ENCODE results near the gene FSTL4.

The FSTL4 gene

DNA sequence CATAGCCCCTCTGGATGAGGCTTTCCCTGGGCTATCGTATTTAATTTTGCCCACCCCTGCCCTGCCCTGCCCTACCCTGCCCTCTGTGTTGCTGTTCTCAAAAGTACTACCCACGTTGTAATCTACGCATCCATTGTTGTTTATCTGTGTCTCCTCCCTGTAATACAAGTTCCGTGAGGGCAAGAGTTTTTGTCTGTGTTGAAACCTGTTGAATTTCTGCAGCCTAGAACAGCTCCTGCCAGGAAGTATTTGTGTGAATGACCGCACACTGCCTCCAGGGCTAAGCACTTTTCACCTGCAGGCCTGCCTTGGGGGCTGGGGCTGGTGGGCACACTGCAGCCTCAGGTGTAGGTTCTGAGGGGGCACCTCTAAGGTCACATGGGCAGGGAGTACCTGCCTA, 315.7 kb downstream of the FSTL4 start:
- Mint-ChIP-seq H3K27me3 (no peaks in the 10 kb centered on the region), H3K9me3 (no peaks in the 10 kb centered on the region), H3K4me3 (no peak overlapping the region), H3K36me3 (no peaks in the 10 kb centered on the region), H3K4me1 (no peaks in the 10 kb centered on the region), H3K27ac (no peak overlapping the region)
- ATAC-seq (ENCODE audit: low read depth) (no peak), DNase-seq (ENCODE audit: low spot score in 2 of 2) (no peak)

DNA sequence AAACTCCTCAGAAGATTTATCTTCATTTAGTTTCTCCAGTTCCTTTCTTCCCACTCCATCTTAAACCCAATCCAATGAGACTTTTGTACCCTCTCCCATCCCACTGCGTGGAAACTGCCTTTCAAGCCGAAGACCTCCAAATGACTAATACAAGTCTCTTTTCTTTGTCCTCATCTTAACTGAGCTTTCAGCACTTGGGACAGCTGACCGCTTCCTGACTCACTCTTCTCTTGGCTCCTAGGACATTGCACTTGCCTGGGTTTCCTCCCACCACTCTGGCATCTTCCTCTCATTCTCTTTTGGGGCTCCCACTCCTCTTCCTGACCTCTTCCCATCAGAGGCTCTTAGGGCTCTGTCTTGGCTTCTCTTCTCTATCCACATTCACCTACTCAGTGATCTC, 316.8 kb downstream of the FSTL4 start:
- ATAC-seq (ENCODE audit: low read depth) (no peak), DNase-seq (ENCODE audit: low spot score in 2 of 2) (no peak)
- no peaks in the 10 kb centered on the region for H3K27me3 Mint-ChIP-seq
- no peaks in the 10 kb centered on the region for H3K36me3 Mint-ChIP-seq
- H3K4me1 Mint-ChIP-seq: no peaks in the 10 kb centered on the region
- H3K4me3 Mint-ChIP-seq: no peak overlapping the region
- H3K9me3 Mint-ChIP-seq: no peaks in the 10 kb centered on the region
- no peak overlapping the region for H3K27ac Mint-ChIP-seq

DNA sequence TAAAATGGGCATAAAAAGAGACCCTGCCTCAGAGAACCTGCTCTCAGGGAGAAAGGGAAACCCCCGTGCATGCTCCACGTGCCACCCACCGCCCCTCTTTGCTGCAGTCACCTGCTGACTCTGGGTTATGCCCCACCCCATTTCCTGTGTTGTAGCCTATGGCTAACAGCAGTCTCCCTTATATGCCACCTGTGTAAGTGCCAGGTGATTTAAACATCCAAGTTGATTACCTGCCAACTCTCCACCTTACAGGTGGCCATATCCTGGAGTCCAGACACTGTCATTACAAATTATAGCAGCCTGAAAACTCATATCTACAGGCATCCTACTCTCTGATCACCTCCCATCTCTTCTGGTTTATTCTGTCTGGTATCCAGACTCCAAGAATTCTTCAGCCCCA, 318.0 kb downstream of the FSTL4 start:
- no peak overlapping the region for H3K4me3 Mint-ChIP-seq
- no peaks in the 10 kb centered on the region for H3K36me3 Mint-ChIP-seq
- H3K27ac Mint-ChIP-seq: no peak overlapping the region
- H3K4me1 Mint-ChIP-seq: no peaks in the 10 kb centered on the region
- no peak for DNase-seq (ENCODE audit: low spot score in 2 of 2)
- no peaks in the 10 kb centered on the region for H3K9me3 Mint-ChIP-seq
- no peaks in the 10 kb centered on the region for H3K27me3 Mint-ChIP-seq
- no peak for ATAC-seq (ENCODE audit: low read depth)

DNA sequence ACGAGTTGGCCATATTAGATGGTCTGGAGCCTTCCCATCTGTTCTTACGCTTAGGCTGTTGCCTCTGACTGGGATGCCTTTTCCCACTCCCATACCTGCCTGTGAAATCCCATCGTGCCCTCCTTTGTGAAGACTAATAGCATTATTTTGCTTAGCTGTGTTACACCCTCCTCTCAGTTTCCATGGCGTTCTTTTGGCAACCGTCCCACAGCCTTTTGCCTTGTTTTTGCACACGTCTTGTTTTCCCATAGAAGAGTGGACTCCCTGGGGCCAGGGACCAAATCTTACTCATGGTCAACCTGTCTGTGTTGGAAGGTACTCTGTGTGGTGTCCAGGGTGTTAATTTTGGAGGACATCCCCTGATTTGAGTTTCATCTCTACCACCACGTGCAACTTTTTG, 318.4 kb downstream of the FSTL4 start:
- Mint-ChIP-seq H3K36me3 (no peaks in the 10 kb centered on the region), H3K4me1 (no peaks in the 10 kb centered on the region), H3K27ac (no peak overlapping the region), H3K4me3 (no peak overlapping the region), H3K9me3 (no peaks in the 10 kb centered on the region), H3K27me3 (no peaks in the 10 kb centered on the region)
- DNase-seq (ENCODE audit: low spot score in 2 of 2) (no peak), ATAC-seq (ENCODE audit: low read depth) (no peak)

DNA sequence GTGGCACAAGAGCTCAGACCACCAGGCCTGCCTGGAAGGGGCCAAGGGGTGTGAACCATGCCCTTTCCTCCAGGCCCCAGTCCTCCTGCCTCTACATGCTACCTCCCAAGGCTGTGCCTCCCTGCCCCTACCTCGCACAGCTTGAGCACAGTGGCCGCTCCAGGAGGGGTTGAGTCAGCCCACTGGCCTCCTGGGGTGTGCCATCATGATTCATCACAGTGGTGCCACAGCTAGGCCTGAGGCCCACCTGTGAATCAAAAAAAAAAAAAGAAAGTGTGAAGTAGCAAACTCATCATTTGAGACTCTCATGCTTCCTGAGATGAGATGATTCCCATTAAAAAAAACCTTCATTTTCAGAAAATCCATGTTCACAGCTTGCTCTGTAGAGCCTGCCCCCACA, 320.0 kb downstream of the FSTL4 start:
- no peaks in the 10 kb centered on the region for H3K36me3 Mint-ChIP-seq
- no peak overlapping the region for H3K27ac Mint-ChIP-seq
- H3K27me3 Mint-ChIP-seq: no peaks in the 10 kb centered on the region
- H3K9me3 Mint-ChIP-seq: no peaks in the 10 kb centered on the region
- no peak overlapping the region for H3K4me3 Mint-ChIP-seq
- no peaks in the 10 kb centered on the region for H3K4me1 Mint-ChIP-seq
- DNase-seq (ENCODE audit: low spot score in 2 of 2) (no peak), ATAC-seq (ENCODE audit: low read depth) (no peak)

DNA sequence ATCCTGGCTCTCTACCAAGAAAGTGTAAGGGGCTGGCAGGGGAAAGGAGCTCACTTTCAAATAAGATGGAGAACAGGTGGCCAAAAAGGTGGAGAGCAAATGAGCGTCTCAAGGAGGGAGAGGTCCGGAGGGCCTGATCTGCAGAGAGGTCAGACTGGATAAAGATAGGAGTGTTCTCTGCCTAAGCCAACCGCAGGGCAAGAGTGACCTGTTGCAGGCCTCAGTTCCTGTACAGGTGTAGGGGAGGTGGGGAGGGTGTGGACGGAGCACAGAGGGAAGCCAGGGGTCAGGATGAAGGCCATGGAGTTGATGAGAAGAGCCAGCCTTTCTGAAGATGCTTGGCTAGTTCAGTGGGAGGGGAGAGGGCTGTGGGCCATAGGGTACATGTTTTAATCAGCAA, 320.8 kb downstream of the FSTL4 start:
- Mint-ChIP-seq H3K4me3 (no peak overlapping the region), H3K9me3 (no peaks in the 10 kb centered on the region), H3K27me3 (no peaks in the 10 kb centered on the region), H3K27ac (no peak overlapping the region), H3K36me3 (no peaks in the 10 kb centered on the region), H3K4me1 (no peaks in the 10 kb centered on the region)
- no peak for DNase-seq (ENCODE audit: low spot score in 2 of 2)
- ATAC-seq (ENCODE audit: low read depth): no peak

DNA sequence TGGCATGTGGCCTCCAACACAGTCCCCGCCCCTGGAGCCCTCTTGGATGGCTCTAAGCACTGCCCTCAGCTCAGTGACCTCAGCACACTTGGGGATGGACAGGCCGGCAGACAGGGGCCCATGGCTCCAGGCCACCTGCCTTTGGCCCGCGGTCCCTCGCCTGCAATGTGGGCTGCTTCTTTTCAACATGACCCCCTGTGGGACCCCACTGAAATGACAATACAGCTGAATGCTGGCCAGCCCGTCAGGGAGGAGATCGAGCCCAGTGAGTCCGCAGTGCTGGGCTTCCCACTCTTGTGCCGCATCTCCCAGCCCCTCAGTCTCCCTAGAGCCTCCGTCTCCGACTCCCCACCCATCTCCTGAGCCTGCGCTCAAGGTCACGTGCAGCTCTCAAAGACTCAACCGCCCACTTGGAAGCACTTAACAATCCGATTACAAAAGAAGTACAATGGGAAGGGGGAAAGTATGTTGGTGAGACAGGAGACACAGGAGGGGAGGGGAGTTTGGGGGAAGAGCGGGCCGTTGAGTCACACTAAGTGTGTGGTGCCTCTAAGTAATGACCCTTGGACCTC, 321.6 kb downstream of the FSTL4 start:
- H3K9me3 Mint-ChIP-seq: no peaks in the 10 kb centered on the region

DNA sequence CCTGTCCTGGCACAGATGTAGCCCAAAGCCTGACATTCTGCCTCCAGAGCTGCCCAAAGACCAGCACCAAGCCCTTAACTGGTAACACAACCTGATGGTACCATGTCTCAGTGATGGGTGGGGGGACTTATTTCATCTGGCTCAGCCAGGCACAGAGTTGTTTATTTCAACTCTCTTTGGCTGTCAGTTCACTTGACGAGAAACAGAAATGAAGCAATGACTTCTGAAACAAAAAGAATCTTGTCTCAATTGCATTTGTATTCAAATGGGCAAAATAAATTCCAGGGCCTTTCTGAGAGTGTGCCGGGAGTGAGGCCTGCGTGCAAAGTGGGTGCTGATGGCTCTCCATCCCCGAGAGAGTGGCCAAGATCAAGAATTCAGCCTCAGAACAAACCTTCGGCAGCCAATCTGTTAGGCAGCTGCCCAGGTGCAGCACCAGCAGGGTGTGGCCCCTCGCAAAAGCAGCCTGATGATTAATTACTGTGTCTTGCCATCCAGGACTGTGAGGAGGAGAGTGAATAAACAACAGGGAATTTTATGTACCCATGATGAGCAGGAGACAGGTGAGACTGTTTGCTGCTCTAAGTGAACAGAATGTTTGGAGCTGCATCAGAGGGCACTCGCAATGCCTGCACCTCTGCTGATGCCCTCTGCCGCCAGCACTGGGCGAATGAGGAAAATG, 322.5 kb downstream of the FSTL4 start:
- H3K4me3 Mint-ChIP-seq: no peak overlapping the region
- H3K9me3 Mint-ChIP-seq: no peaks in the 10 kb centered on the region
- no peak overlapping the region for H3K27ac Mint-ChIP-seq
- ATAC-seq (ENCODE audit: low read depth) (no peak), DNase-seq (ENCODE audit: low spot score in 2 of 2) (no peak)
- H3K27me3 Mint-ChIP-seq: no peaks in the 10 kb centered on the region
- H3K4me1 Mint-ChIP-seq: no peaks in the 10 kb centered on the region
- no peaks in the 10 kb centered on the region for H3K36me3 Mint-ChIP-seq

More for the DNA sequence above, 321.6 kb downstream of the FSTL4 start:
- DNase-seq (ENCODE audit: low spot score in 2 of 2): no peak
- Mint-ChIP-seq H3K4me3 (no peak overlapping the region), H3K27me3 (no peaks in the 10 kb centered on the region), H3K4me1 (no peaks in the 10 kb centered on the region), H3K36me3 (no peaks in the 10 kb centered on the region), H3K27ac (no peak overlapping the region)
- no peak for ATAC-seq (ENCODE audit: low read depth)

DNA sequence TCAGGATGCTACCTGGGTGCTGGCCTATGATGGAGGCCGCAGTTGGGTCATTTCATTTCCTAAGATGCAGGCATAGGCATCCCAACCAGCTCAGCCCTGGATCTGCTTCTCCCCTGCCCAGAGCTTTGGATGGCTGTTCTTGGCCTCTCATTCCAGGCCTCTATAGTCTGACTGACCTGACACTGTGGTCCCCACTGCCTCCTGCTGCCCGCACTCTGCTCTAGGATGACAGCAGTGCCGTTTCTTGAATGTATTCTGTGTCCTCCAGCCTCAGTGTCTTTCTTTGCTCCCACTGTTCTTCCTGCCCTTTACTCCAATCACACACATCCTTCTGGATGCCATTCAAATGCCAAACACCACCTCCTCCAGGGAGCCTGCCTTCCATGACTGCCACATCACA, 324.8 kb downstream of the FSTL4 start:
- Mint-ChIP-seq H3K4me1 (no peaks in the 10 kb centered on the region), H3K4me3 (no peak overlapping the region), H3K27ac (no peak overlapping the region), H3K9me3 (no peaks in the 10 kb centered on the region), H3K36me3 (no peaks in the 10 kb centered on the region), H3K27me3 (no peaks in the 10 kb centered on the region)
- ATAC-seq (ENCODE audit: low read depth) (no peak), DNase-seq (ENCODE audit: low spot score in 2 of 2) (no peak)

DNA sequence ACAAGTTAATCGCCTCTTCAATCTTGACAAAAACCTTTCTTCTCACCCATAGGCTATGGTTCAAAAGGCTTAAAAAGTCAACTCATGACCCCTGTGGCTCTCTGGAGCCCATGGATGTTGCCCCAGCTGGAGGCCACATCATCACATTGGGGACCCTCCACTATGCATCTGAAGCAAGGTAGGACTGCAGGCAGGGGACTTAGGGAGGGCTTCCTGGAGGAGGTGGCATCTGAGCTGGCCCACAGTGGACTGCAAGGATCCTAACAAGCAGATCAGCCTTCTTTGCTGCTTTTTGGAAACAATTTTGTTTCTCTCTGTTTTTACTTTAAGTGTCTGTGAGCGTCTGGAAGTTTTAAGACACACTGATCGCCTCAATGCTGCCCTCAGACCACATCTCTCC, 325.9 kb downstream of the FSTL4 start:
- H3K27me3 Mint-ChIP-seq: peaks cover 4% of the 10 kb centered on the region
- no peak for ATAC-seq (ENCODE audit: low read depth)
- no peaks in the 10 kb centered on the region for H3K4me1 Mint-ChIP-seq
- H3K9me3 Mint-ChIP-seq: no peaks in the 10 kb centered on the region
- DNase-seq (ENCODE audit: low spot score in 2 of 2): no peak
- H3K27ac Mint-ChIP-seq: no peak overlapping the region
- no peak overlapping the region for H3K4me3 Mint-ChIP-seq
- H3K36me3 Mint-ChIP-seq: no peaks in the 10 kb centered on the region

DNA sequence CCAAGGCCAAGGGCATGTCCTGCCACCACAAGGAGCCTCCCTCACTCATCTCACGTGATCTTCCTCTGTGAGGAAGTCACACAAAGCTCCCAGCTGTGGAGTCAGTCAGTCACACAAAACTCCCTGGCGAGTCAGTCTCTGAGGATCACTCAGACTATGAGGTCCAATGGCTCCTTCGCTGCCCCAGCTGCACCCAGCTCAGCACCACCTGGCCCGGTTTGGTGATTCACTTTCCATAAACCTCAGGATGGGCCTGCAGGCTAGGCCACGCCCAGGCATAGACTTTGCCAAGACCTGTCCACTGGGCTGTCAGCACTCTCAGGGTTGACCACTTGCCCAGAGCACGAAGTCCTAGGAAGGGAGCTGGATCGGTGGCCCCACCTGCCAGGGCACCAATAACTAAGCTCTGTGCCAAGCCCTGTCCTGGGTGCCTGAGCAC, 326.7 kb downstream of the FSTL4 start:
- Mint-ChIP-seq H3K9me3 (no peaks in the 10 kb centered on the region), H3K4me3 (no peak overlapping the region), H3K36me3 (no peaks in the 10 kb centered on the region), H3K27ac (no peak overlapping the region), H3K4me1 (no peaks in the 10 kb centered on the region), H3K27me3 (peaks cover 4% of the 10 kb centered on the region)
- no peak for ATAC-seq (ENCODE audit: low read depth)
- no peak for DNase-seq (ENCODE audit: low spot score in 2 of 2)

DNA sequence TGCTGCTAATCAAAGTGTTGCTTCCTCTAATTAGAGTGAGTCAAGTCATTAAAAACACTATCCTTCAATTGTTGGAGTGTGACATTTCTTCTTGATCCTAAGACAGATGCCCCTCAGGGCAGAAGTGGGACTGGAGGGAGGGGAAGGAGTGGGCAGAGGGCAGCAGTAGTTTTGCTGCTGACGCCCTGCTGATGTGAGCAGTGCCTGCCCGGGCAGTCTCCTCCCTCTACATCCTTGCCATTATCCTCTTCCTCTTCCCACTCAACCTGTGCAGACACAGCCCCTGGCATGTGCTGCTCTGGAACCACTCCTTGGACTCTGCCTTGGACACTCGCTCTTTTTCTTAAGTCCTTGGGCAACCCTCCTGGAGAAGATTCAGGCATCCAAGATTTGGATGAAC, 328.0 kb downstream of the FSTL4 start:
- Mint-ChIP-seq H3K36me3 (no peaks in the 10 kb centered on the region), H3K9me3 (no peaks in the 10 kb centered on the region), H3K4me3 (no peak overlapping the region), H3K27me3 (peaks cover 4% of the 10 kb centered on the region), H3K27ac (no peak overlapping the region), H3K4me1 (no peaks in the 10 kb centered on the region)
- no peak for DNase-seq (ENCODE audit: low spot score in 2 of 2)
- no peak for ATAC-seq (ENCODE audit: low read depth)

DNA sequence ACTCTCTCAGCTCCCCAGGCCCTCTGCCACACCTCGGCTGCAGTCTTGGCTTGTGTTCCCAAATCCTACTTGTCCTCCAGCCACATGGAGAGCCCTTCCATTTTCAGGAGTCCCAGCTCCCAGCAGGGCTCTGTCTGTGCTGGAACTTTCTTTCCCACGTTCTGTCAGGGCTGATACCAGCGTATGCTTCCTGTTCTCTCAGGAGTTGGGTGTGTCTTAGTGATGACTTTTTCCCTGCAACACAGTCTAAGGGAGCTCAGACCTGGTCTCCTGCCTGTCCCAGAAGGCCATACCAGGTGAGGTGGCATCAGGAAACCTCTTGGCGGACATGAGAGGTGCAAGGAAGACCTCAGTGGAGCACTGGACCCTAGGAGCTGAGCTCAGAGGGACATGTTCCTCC, 334.0 kb downstream of the FSTL4 start:
- ATAC-seq (ENCODE audit: low read depth): no peak
- Mint-ChIP-seq H3K4me1 (no peaks in the 10 kb centered on the region), H3K4me3 (no peak overlapping the region), H3K9me3 (no peaks in the 10 kb centered on the region), H3K27ac (no peak overlapping the region), H3K36me3 (no peaks in the 10 kb centered on the region), H3K27me3 (peaks cover 4% of the 10 kb centered on the region)
- no peak for DNase-seq (ENCODE audit: low spot score in 2 of 2)

DNA sequence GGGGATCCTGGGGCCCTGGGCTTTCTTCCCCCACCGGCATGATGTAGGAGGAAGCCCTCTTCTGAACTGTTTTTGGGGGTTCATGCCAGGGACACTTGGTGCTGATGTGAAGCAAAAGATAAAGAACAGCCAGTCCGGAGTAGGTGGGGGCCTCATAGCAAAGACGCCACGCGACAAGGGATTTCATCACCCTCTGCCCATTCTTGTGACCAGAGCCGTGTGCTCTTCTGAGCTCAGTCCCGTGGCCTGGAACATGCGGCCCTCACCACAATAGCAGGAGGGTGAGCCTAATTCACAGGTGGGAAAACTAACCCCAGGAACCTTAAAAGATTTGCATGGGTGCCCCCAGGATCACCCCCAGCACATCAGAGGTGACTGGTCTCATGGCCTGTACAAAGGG, 334.6 kb downstream of the FSTL4 start:
- Mint-ChIP-seq H3K27ac (no peak overlapping the region), H3K9me3 (no peaks in the 10 kb centered on the region), H3K36me3 (no peaks in the 10 kb centered on the region), H3K27me3 (peaks cover 4% of the 10 kb centered on the region), H3K4me1 (no peaks in the 10 kb centered on the region), H3K4me3 (no peak overlapping the region)
- ATAC-seq (ENCODE audit: low read depth): no peak
- no peak for DNase-seq (ENCODE audit: low spot score in 2 of 2)

DNA sequence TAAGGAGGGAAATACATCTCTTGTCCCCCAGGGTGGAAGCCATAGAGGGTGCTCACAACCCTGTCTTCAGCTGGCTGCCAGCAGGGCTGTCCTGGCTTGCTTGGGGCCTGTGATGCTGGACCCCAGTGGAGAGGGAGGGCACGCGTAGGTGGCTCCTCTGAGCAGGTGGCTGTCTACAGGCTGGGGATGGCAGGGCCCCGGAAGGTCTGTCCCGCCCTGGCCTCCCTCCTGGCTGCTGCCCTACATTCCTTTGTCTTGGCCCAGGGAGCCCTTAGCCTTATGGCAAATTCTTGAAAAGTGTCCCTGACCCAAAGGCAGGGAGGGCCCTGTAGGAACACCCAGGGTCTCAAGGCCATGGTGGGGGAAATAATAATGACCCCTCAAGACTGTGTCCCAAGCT, 336.2 kb downstream of the FSTL4 start:
- Mint-ChIP-seq H3K27me3 (no peaks in the 10 kb centered on the region), H3K36me3 (no peaks in the 10 kb centered on the region), H3K9me3 (no peaks in the 10 kb centered on the region), H3K27ac (no peak overlapping the region), H3K4me1 (no peaks in the 10 kb centered on the region), H3K4me3 (no peak overlapping the region)
- ATAC-seq (ENCODE audit: low read depth): no peak
- DNase-seq (ENCODE audit: low spot score in 2 of 2): no peak
